Pulmonary artery endothelial cell (primary cell): ENCODE results near the gene CDK5RAP3. TPM values are rescaled to one million over a fixed set of nuclear protein-coding genes. Genes with fewer than 3 reads are reported as not detected.
A peak's percentile ranks its signal among the peaks of the same experiment; 100 is the strongest.
"Not testable (repeated sequence)": the region's sequence is repeated elsewhere in the genome, so short reads cannot be mapped to it uniquely, and the experiment has no call there.

Experiments
- DNase-seq: peaks from one replicate; pipeline ENCODE4 v3.0.0-alpha.2; 2011; ENCODE audit warnings: low read depth, low spot score
- total RNA-seq: library from RNA; depleted of rRNA; stranded (reverse); fragments of >200 nt; gene quantifications from 2 replicates; pipeline ENCODE4 v1.2.3, GENCODE V29; 2014

The CDK5RAP3 gene, protein sequence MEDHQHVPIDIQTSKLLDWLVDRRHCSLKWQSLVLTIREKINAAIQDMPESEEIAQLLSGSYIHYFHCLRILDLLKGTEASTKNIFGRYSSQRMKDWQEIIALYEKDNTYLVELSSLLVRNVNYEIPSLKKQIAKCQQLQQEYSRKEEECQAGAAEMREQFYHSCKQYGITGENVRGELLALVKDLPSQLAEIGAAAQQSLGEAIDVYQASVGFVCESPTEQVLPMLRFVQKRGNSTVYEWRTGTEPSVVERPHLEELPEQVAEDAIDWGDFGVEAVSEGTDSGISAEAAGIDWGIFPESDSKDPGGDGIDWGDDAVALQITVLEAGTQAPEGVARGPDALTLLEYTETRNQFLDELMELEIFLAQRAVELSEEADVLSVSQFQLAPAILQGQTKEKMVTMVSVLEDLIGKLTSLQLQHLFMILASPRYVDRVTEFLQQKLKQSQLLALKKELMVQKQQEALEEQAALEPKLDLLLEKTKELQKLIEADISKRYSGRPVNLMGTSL
- 68.2 and 75.8 TPM in 2 replicates for total RNA-seq

DNA sequence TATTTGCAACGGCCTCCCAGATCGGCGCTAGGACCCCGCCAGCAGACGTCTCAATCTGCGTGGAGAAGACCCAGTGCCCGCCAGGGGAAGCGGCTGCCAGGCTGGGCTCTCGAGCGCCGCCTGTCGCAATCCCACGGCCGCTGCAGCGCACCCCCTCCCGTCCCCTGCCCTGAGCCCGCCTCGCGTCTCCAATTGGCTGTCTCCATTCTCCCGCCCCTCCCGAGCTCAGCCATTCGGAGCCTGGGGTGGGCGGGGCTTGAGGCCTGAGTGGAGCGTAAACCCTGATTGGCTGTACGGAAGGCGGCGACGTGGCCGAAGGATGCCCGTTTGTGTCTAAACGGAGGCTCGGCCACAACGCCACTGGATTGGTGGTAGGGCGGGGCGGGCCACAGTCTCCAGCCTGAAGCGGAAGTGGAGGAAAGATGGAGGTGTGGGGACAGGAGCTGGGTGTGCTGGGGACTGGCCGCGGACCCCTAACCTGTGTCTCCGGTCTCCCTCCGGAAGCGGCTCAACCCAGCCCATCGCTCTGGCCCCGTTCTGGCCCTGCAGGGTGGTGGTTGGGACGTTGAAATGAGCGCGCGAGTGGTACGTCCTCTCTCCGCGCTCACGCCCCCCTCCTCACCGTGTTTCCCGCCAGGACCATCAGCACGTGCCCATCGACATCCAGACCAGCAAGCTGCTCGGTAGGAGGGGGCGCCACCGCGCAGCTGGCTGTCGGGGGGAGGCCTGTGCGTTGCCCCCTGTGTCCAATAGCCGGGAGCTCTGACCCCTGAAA lies at the start of gene CDK5RAP3:
Gene CDK5RAP3, plus strand, starts transcription at position 389 of the 775 bp plus-strand sequence. Its CDS starts 34 bp downstream, at position 423.
- DNase-seq, result peak; percentile 96

DNA sequence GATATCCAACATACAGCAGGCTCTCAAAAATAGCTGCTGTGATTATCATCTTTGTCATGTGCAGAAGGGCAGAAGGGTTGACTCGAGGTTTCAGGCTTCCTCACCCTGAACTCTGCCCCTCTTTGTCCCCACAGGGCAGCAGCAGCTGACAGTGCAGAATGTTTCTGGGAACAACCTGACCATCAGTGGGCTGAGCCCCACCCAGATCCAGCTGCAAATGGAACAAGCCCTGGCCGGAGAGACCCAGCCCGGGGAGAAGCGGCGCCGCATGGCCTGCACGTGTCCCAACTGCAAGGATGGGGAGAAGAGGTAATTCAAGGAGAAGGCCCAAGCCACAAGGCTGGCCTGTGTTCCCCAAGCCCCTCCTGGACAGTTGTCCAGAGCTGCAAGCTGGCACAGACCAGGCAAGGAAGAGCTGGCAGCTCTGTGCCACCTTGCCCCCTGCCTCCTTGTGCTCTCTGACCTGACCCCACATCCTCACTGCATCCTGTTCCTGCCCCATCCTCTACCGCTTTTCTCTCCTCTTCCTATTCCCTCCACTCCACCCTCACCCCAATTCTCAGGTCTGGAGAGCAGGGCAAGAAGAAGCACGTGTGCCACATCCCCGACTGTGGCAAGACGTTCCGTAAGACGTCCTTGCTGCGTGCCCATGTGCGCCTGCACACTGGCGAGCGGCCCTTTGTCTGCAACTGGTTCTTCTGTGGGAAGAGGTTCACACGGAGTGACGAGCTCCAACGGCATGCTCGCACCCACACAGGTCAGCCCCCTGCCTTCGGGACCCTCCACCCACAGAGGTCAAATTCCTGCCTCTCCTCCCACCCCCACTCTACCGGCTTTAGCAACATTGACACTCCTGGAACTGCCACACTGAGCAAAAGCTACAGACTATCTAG lies 45.9 kb upstream of the CDK5RAP3 start:
- no peak for DNase-seq

DNA sequence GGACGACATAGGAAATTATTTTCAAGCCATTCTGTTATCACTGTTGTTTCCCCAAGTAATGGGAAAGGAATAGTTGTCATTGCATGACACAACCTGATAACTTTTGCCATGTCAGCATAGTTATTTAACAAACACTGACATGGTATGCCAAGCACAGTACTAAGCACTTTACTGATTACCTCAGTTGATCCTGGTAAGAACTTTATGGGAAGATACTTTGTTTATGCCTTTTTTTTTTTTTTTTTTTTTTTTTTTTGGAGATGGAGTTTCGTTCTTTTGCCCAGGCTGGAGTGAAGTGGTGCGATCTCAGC lies 45.3 kb upstream of the CDK5RAP3 start:
- no peak for DNase-seq

DNA sequence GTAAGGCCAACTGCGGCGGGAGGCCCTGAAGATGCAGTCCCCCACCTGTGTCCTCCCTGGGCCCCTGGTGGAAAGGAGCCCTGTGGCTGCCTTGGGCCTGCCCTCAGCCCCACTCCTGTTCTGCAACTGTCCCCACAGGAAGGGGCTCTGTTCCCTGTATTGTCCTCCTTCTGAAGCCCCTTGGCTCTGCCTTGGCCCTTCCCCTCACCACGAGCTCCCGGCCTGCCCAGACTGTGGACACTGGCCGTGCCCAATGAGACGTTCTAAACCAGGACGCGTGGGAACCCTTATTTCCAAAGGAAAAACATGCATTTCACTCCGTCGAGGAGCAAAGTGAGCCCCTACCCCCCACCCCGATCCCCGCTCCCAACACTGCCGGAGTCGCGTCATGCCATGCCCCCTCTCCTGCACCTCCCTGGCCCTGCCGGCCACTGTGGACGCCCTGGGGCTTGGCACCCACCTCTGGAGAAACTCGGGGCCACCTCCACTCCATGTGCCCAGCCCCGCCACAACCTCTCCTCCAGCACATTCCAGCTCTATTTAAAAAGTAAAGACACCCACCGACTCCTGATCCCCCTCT lies 43.0 kb upstream of the CDK5RAP3 start:
- DNase-seq, result no peak

DNA sequence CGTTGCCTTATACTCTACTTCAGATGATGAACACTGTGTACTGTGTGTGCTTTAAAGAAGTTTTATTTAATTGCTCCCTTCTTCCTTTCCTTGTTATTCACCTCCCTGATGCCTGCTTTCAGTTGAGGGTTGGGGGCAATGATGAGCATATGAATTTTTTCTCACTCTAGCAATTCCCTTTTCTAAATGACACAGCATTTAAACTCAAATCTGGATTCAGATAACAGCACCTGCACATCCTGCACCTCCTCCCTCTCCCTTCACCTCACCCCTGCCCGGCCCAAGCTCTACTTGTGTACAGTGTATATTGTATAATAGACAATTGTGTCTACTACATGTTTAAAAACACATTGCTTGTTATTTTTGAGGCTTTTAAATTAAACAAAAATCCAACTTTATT lies 42.5 kb upstream of the CDK5RAP3 start:
- DNase-seq, result no peak

- no peak for DNase-seq
Measured at GRCh38 chr17:47929218-47930000, 41.5 kb upstream of the CDK5RAP3 start.

DNA sequence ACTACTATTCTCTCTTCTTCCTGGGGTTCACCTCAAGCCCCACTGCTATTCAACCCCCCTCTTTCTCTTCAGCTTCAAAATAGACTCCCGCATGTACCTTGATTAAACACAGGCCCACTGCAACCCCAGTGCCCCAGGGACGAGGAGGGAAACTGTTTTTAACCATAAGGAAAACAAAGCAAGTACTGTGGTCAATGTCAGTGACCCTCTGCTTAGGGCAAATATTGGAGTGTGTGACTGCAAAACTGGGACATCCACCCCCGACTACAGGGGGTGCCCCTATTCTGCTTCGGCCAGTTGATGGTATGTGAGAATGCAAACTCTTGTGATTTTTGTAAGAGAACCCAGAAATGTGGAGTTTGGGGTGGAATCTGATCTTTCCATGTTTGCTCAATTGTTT lies 39.1 kb upstream of the CDK5RAP3 start:
- no peak for DNase-seq

- no peak for DNase-seq
Measured at GRCh38 chr17:47934856-47935255, 36.1 kb upstream of the CDK5RAP3 start.

DNA sequence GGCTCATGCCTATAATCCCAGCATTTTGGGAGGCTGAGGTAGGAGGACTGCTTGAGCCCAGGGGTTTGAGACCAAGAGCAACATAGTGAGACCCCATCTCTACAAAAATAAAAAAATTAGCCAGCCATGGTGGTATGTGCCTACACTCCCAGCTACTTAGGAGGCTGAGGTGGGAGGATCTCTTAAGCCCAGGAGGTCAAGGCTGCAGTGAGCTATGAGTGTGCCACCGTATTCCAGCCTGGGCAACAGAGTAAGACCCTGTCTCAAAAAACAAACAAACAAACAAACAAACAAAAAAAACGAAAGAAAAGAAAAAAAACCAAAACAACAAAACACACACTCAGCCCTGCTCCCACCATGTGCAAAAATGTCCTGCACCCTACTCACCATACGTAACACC lies 35.4 kb upstream of the CDK5RAP3 start:
- not testable (repeated sequence) for DNase-seq

DNA sequence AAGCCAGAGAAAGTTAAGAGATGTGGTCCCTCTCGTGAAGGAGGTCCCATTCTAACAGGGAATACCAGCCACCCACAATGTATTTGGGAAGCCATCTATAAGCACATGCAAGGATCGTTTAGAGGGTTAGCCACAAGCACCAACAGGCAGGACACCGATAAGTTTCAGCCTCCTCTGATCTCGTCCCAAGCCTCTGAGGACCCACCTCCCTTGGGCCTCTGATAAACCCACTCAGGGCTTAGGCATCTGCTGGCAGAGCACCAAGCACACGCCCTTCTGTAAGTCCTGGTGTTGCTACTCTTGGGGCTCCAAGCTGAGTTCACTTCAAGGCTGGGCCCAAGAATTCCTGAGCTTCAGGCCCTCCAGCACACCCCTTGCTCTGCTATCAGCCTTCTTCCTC lies 35.0 kb upstream of the CDK5RAP3 start:
- no peak for DNase-seq

GRCh38 chr17:47937941-47938340 lies 33.0 kb upstream of the CDK5RAP3 start:
- DNase-seq, result no peak

DNA sequence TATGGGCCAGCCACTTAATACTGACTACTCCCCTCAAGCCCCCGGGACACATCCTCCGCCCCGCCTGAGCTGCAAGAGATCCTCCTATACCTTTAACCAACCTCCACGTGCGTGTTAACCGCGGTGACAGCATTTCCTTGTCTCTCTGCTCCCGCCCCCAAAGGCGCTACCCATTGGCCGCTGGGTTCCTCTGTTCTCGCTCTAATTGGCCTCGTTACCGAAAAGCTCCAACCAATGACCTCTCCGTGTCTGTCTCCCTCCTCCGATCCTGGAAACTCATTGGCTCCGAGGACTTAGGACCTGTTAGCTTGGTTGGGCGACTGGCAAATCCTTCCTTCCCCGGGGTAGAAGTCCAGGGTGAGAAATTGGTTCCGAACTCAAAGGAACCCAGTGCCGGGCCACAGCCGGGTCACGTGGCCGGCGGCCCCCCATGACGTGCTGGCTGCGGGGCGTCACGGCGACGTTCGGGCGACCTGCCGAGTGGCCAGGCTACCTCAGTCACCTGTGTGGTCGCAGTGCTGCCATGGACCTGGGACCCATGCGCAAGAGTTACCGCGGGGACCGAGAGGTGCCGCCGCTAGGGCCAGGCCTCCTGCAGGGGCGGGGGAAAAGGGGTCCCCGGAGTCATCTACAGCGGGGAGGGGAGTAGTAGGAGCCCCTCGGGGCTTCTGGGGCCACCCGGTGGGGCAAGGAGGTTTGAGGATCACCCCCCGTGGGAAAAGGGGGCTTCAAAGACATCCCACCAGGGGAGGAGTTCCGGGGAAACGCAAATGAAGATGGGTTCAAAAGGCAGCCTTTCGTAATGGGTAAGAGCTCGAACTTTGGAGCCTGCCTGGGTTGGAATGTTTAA lies 29.4 kb upstream of the CDK5RAP3 start, which contains the start of gene PNPO:
Gene PNPO, plus strand, starts transcription at position 326 of the 850 bp plus-strand sequence. Its CDS starts 105 bp downstream, at position 431.
- DNase-seq, result peak; percentile 96

- no peak for DNase-seq
Measured at GRCh38 chr17:47942096-47942510, 28.8 kb upstream of the CDK5RAP3 start.

GRCh38 chr17:47942568-47942967 lies 28.3 kb upstream of the CDK5RAP3 start:
- DNase-seq, result no peak

- no peak for DNase-seq
Measured at GRCh38 chr17:47945080-47945479, 25.8 kb upstream of the CDK5RAP3 start.

- DNase-seq, result no peak
Measured at GRCh38 chr17:47945529-47946508, 25.1 kb upstream of the CDK5RAP3 start.

DNA sequence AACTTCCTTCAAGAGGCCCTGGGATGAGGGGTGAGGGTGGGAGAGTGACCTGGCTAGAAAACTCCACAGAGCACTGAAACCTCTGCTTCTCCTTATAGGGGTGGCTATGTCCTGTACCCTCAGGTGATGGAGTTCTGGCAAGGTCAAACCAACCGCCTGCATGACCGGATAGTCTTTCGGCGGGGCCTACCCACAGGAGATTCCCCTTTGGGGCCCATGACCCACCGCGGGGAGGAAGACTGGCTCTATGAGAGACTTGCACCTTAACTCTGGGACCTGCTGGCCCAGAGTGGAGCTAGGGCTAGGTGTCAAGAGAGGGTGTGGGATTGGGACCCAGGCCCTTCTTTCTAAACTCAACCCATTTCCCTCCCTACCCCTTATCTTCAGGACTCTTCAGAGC lies 24.4 kb upstream of the CDK5RAP3 start:
- DNase-seq, result no peak

DNA sequence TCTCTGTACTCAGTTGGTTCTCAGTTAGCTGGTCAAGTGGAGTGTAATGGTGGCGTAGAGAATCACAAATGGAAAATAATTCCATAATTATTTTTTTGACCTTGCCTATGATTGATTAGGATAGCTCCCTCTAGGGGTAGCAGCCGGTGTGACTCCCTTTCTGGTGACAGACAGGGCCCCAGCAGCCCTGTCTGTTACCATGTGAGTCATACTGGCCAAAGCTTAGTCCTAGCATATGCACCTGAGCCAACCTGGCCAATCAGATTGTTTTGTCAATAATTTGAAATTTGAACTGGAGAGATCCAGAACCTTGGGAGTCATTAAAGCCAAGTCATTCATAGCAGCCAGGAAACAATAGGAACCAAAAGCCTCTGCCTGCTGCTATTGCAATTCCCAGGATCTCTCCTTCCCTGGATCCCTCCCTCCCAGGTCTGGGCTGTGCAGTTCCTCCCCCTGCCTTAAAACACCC lies 23.9 kb upstream of the CDK5RAP3 start:
- DNase-seq, result peak; percentile 43
